HG02938 (cell line): ENCODE results near the gene ADAMTS19.
A peak's percentile ranks its signal among the peaks of the same experiment; 100 is the strongest.

Source experiments
- ATAC-seq: cut with Tn5 transposase; IDR thresholded peaks from one replicate; pipeline ENCODE4 v1.9.1; 2021; ENCODE audit warnings: mild to moderate bottlenecking, moderate library complexity; ENCODE audit not compliant: unreplicated experiment

ADAMTS19 gene

GRCh38 chr5:129661366-129662035 is 201.4 kb downstream of the ADAMTS19 start:
- ATAC-seq = no peak

GRCh38 chr5:129664336-129664937 is 204.3 kb downstream of the ADAMTS19 start:
- ATAC-seq = peak; percentile 71

- ATAC-seq = no peak
Observed at GRCh38 chr5:129670957-129671500, 210.9 kb downstream of the ADAMTS19 start.

GRCh38 chr5:129672006-129672405 is 211.9 kb downstream of the ADAMTS19 start:
- ATAC-seq = no peak

GRCh38 chr5:129679671-129680070 is 219.6 kb downstream of the ADAMTS19 start:
- no peak for ATAC-seq

- ATAC-seq = no peak
Observed at GRCh38 chr5:129687941-129688340, 227.8 kb downstream of the ADAMTS19 start.

GRCh38 chr5:129689045-129689444 is 228.9 kb downstream of the ADAMTS19 start:
- ATAC-seq = no peak

- ATAC-seq = no peak
Observed at GRCh38 chr5:129691220-129691619, 231.1 kb downstream of the ADAMTS19 start.

GRCh38 chr5:129696636-129697035 is 236.5 kb downstream of the ADAMTS19 start:
- ATAC-seq = no peak

GRCh38 chr5:129698661-129699060 is 238.6 kb downstream of the ADAMTS19 start:
- no peak for ATAC-seq

- no peak for ATAC-seq
Observed at GRCh38 chr5:129716235-129716634, 256.1 kb downstream of the ADAMTS19 start.

GRCh38 chr5:129716651-129717050 is 256.6 kb downstream of the ADAMTS19 start:
- no peak for ATAC-seq

- ATAC-seq = no peak
Observed at GRCh38 chr5:129717751-129718310, 257.7 kb downstream of the ADAMTS19 start.

GRCh38 chr5:129718471-129719090 is 258.5 kb downstream of the ADAMTS19 start:
- no peak for ATAC-seq

- ATAC-seq = no peak
Observed at GRCh38 chr5:129724222-129724621, 264.1 kb downstream of the ADAMTS19 start.

GRCh38 chr5:129724647-129725046 is 264.5 kb downstream of the ADAMTS19 start:
- ATAC-seq = no peak

- ATAC-seq = no peak
Observed at GRCh38 chr5:129739773-129740172, 279.7 kb downstream of the ADAMTS19 start.

GRCh38 chr5:129743541-129744187 is 283.6 kb downstream of the ADAMTS19 start:
- no peak for ATAC-seq

GRCh38 chr5:129745997-129746396 is 285.9 kb downstream of the ADAMTS19 start:
- ATAC-seq = no peak

GRCh38 chr5:129746876-129747275 is 286.8 kb downstream of the ADAMTS19 start:
- ATAC-seq = no peak
